Bronchial epithelial cell (primary cell): ENCODE data around the gene CLDN24. TPM values are rescaled to one million over a fixed set of nuclear protein-coding genes. Genes with fewer than 3 reads are reported as not detected.

Experiments
- DNase-seq: peaks from one replicate; pipeline ENCODE4 v3.0.0-alpha.2; 2010; ENCODE audit warnings: low read depth
- FAIRE-seq: peaks from 2 replicates; lab custom pipeline; 2011; peaks lifted over from hg19 to GRCh38; lab: Jason Lieb, UNC
- H3K27me3 ChIP-seq: 2 replicates; pipeline ENCODE4 v1.5.1; 2011; ENCODE audit warnings: low read length; ENCODE audit not compliant: control insufficient read depth, insufficient read depth
- H3K36me3 ChIP-seq: 2 replicates; pipeline ENCODE4 v1.5.1; 2011; ENCODE audit warnings: low read length; ENCODE audit not compliant: control insufficient read depth, insufficient read depth
- H3K4me3 ChIP-seq: 2 replicates; pipeline ENCODE4 v1.5.1; 2011; ENCODE audit warnings: mild to moderate bottlenecking, low read depth, low read length, control low read depth
- CTCF ChIP-seq: IDR thresholded peaks from 2 replicates; pipeline ENCODE4 v1.5.1; 2011; ENCODE audit warnings: mild to moderate bottlenecking, moderate library complexity, low read length, control low read depth, inconsistent platforms; ENCODE audit not compliant: insufficient read depth, severe bottlenecking
- total RNA-seq: library from RNA; depleted of rRNA; stranded (reverse); fragments of >200 nt; gene quantifications from 2 replicates; pipeline ENCODE4 v1.2.1, GENCODE V29; 2014

The CLDN24 gene
- total RNA-seq, 1 donor from 2014 or later: not detected

- Histone ChIP-seq H3K27me3 (no peaks in the 10 kb centered on the region), H3K36me3 (no peaks in the 10 kb centered on the region), H3K4me3 (no peak overlapping the region)
- FAIRE-seq: no peak
- no peak for TF ChIP-seq CTCF
- peak; percentile 68 for DNase-seq
Observed at GRCh38 chr4:183355405-183355804, 33.2 kb upstream of the CLDN24 start.

- no peak for TF ChIP-seq CTCF
- DNase-seq: peak; percentile 83
- H3K4me3 ChIP-seq: no peak overlapping the region
- no peak for FAIRE-seq
- H3K27me3 ChIP-seq: no peaks in the 10 kb centered on the region
- H3K36me3 ChIP-seq: no peaks in the 10 kb centered on the region
Observed at GRCh38 chr4:183354219-183354618, 32.0 kb upstream of the CLDN24 start.

- DNase-seq (no peak), FAIRE-seq (no peak)
- Histone ChIP-seq H3K4me3 (no peak overlapping the region), H3K27me3 (no peaks in the 10 kb centered on the region), H3K36me3 (no peaks in the 10 kb centered on the region)
- no peak for TF ChIP-seq CTCF
Observed at GRCh38 chr4:183353557-183353956, 31.3 kb upstream of the CLDN24 start.

GRCh38 chr4:183352546-183352945 is 30.3 kb upstream of the CLDN24 start:
- no peak for DNase-seq
- no peaks in the 10 kb centered on the region for H3K27me3 ChIP-seq
- no peaks in the 10 kb centered on the region for H3K36me3 ChIP-seq
- H3K4me3 ChIP-seq: no peak overlapping the region
- no peak for FAIRE-seq
- TF ChIP-seq CTCF: no peak

- TF ChIP-seq CTCF: no peak
- Histone ChIP-seq H3K27me3 (no peaks in the 10 kb centered on the region), H3K4me3 (no peak overlapping the region), H3K36me3 (no peaks in the 10 kb centered on the region)
- no peak for DNase-seq
- no peak for FAIRE-seq
Observed at GRCh38 chr4:183350317-183351071, 28.3 kb upstream of the CLDN24 start.

GRCh38 chr4:183349673-183350072 is 27.4 kb upstream of the CLDN24 start:
- no peak for TF ChIP-seq CTCF
- FAIRE-seq (no peak), DNase-seq (peak; percentile 76)
- Histone ChIP-seq H3K4me3 (no peak overlapping the region), H3K36me3 (no peaks in the 10 kb centered on the region), H3K27me3 (no peaks in the 10 kb centered on the region)
